Colonic mucosa (tissue), 4 donors: Measurements from ENCODE around the gene CLEC4G. TPM values are rescaled to one million over a fixed set of nuclear protein-coding genes. Genes with fewer than 3 reads are reported as not detected.

Experiments
- DNase-seq: peaks from one replicate; pipeline ENCODE4 v3.0.0-alpha.2; 2020
- H3K27ac ChIP-seq: fragments of 200-600 bp; one replicate; pipeline ENCODE4 v1.8.0; 2021
- H3K27me3 ChIP-seq: fragments of 200-600 bp; one replicate; pipeline ENCODE4 v1.8.0; 2021
- H3K36me3 ChIP-seq: fragments of 200-600 bp; one replicate; pipeline ENCODE4 v1.8.0; 2021
- H3K4me1 ChIP-seq: fragments of 200-600 bp; one replicate; pipeline ENCODE4 v1.8.0; 2021; ENCODE audit warnings: mild to moderate bottlenecking
- H3K4me3 ChIP-seq: fragments of 200-600 bp; one replicate; pipeline ENCODE4 v1.8.0; 2021
- H3K9ac ChIP-seq, 2 donors: one replicate each; pipeline ENCODE4 v1.7.0; 2013; ENCODE audit warnings: control low read depth in 2 of 2, low read depth in 2 of 2, low read length in 2 of 2
- H3K9me3 ChIP-seq: fragments of 200-600 bp; one replicate; pipeline ENCODE4 v1.8.0; 2021
- CTCF ChIP-seq: fragments of 200-600 bp; IDR thresholded peaks from one replicate; pipeline ENCODE4 v1.8.0; 2022; ENCODE audit warnings: antibody characterized with exemption, mild to moderate bottlenecking
- intact Hi-C: fragments of 100-400 bp; cut with DNase I; formaldehyde crosslinking; loops from one replicate; pipeline ENCODE4 v1.14.1; 2022
- total RNA-seq, 2 donors: library from RNA; stranded (reverse); fragmentation: NEBNext Ultra II Directional in 1 of 2; extraction: Animal tissue kit (Norgen Biotek cat#: 25700) in 1 of 2; gene quantifications; one replicate each; pipeline ENCODE4 v1.2.1, GENCODE V29; 2021
- donor health status: healthy.
- donor health status: DM: no; HTN: no; CAD: no.
- donor health status: DM: no; HTN: no; CAD: no.

The CLEC4G gene
- total RNA-seq, 2 donors from 2014 or later: 0.17 to 0.53 TPM

GRCh38 chr19:7699417-7700401 is 32.2 kb downstream of the CLEC4G start:
- H3K4me3 ChIP-seq: no peak overlapping the region
- H3K4me1 ChIP-seq: no peaks in the 10 kb centered on the region
- no peaks in the 10 kb centered on the region for H3K36me3 ChIP-seq
- no peak for TF ChIP-seq CTCF
- no peak overlapping the region for H3K9ac ChIP-seq
- no peak for DNase-seq
- no peaks in the 10 kb centered on the region for H3K9me3 ChIP-seq
- no peaks in the 10 kb centered on the region for H3K27me3 ChIP-seq
- intact Hi-C loops: no loop called here
- no peak overlapping the region for H3K27ac ChIP-seq

- H3K27me3 ChIP-seq: no peaks in the 10 kb centered on the region
- no peak overlapping the region for H3K9ac ChIP-seq
Observed at GRCh38 chr19:7699003-7699402, 32.9 kb downstream of the CLEC4G start.

GRCh38 chr19:7698583-7698982 is 33.3 kb downstream of the CLEC4G start:
- Histone ChIP-seq H3K4me1 (no peaks in the 10 kb centered on the region), H3K4me3 (no peak overlapping the region), H3K9ac (no peak overlapping the region), H3K27ac (no peak overlapping the region), H3K36me3 (no peaks in the 10 kb centered on the region), H3K27me3 (no peaks in the 10 kb centered on the region), H3K9me3 (no peaks in the 10 kb centered on the region)
- no peak for DNase-seq
- TF ChIP-seq CTCF: no peak
- intact Hi-C loops: no loop called here

More at GRCh38 chr19:7699003-7699402, 32.9 kb downstream of the CLEC4G start:
- Histone ChIP-seq H3K36me3 (no peaks in the 10 kb centered on the region), H3K27ac (no peak overlapping the region), H3K4me1 (no peaks in the 10 kb centered on the region), H3K9me3 (no peaks in the 10 kb centered on the region), H3K4me3 (no peak overlapping the region)
- TF ChIP-seq CTCF: no peak
- no peak for DNase-seq
- intact Hi-C loops: no loop called here

- DNase-seq: no peak
- no peaks in the 10 kb centered on the region for H3K4me1 ChIP-seq
- intact Hi-C loops: no loop called here
- H3K9ac ChIP-seq: no peak overlapping the region
- H3K9me3 ChIP-seq: no peaks in the 10 kb centered on the region
- H3K27me3 ChIP-seq: no peaks in the 10 kb centered on the region
- H3K4me3 ChIP-seq: no peak overlapping the region
- H3K36me3 ChIP-seq: no peaks in the 10 kb centered on the region
- H3K27ac ChIP-seq: no peak overlapping the region
- no peak for TF ChIP-seq CTCF
Observed at GRCh38 chr19:7697721-7698287, 34.1 kb downstream of the CLEC4G start.

- Histone ChIP-seq H3K9me3 (no peaks in the 10 kb centered on the region), H3K4me1 (no peaks in the 10 kb centered on the region), H3K36me3 (no peaks in the 10 kb centered on the region), H3K27me3 (no peaks in the 10 kb centered on the region), H3K9ac (no peak overlapping the region), H3K27ac (no peak overlapping the region), H3K4me3 (no peak overlapping the region)
- no peak for TF ChIP-seq CTCF
- no peak for DNase-seq
- intact Hi-C loops: no loop called here
Observed at GRCh38 chr19:7694499-7694898, 37.4 kb downstream of the CLEC4G start.
